Suprapubic skin (tissue), 4 donors: ENCODE data around the gene PROKR2. TPM values are rescaled to one million over a fixed set of nuclear protein-coding genes. Genes with fewer than 3 reads are reported as not detected.

Experiments used
- DNase-seq, 2 donors: peaks; one replicate each; pipeline ENCODE4 v3.0.0-alpha.2; 2019; ENCODE audit warnings: low spot score in 2 of 2
- H3K27ac ChIP-seq: fragments of 200-600 bp; sonication (generic); one replicate; pipeline ENCODE4 v1.5.1; 2019
- H3K27me3 ChIP-seq: fragments of 200-600 bp; sonication (generic); one replicate; pipeline ENCODE4 v1.5.1; 2019
- H3K36me3 ChIP-seq: fragments of 200-600 bp; sonication (generic); one replicate; pipeline ENCODE4 v1.5.1; 2019
- H3K4me1 ChIP-seq: fragments of 200-600 bp; sonication (generic); one replicate; pipeline ENCODE4 v1.5.1; 2019
- H3K4me3 ChIP-seq: fragments of 200-600 bp; sonication (generic); one replicate; pipeline ENCODE4 v1.5.1; 2019; ENCODE audit warnings: mild to moderate bottlenecking
- H3K9me3 ChIP-seq: fragments of 200-600 bp; sonication (generic); one replicate; pipeline ENCODE4 v1.5.1; 2019
- CTCF ChIP-seq, 2 donors: fragments of 200-600 bp in 1 of 2; fragments of 450-650 bp in 1 of 2; sonication (generic) in 1 of 2; IDR thresholded peaks; one replicate each; pipeline ENCODE4 v1.5.1; 2016 to 2019; ENCODE audit warnings: antibody characterized with exemption in 2 of 2, mild to moderate bottlenecking in 1 of 2, moderate library complexity in 1 of 2
- EP300 ChIP-seq: sonication (generic); formaldehyde crosslinking; IDR thresholded peaks from one replicate; pipeline ENCODE4 v1.6.1; 2017; ENCODE audit warnings: antibody characterized with exemption
- POLR2A ChIP-seq, 2 donors: fragments of 450-650 bp; IDR thresholded peaks; one replicate each; pipeline ENCODE4 v1.6.1; 2017; ENCODE audit warnings: antibody characterized with exemption in 2 of 2, mild to moderate bottlenecking in 2 of 2, moderate library complexity in 2 of 2
- POLR2AphosphoS5 ChIP-seq, 3 donors: sonication (generic); formaldehyde crosslinking; IDR thresholded peaks; one replicate each; pipeline ENCODE4 v1.6.1; 2017; ENCODE audit warnings: antibody characterized with exemption in 3 of 3
- WGBS: methylation state at CpG from one replicate; pipeline ENCODE4 v1.1.5; 2018; 5-methylcytosine and 5-hydroxymethylcytosine counted together
- total RNA-seq, 4 donors: library from RNA; depleted of rRNA; stranded (reverse); fragments of >200 nt; gene quantifications; one replicate each; pipeline ENCODE4 v1.1.0, GENCODE V29; 2016

PROKR2 gene
- total RNA-seq, 4 donors from 2014 or later = not detected

GRCh38 chr20:5357946-5358345 lies 41.2 kb upstream of the PROKR2 start:
- WGBS = 87% methylated on average over 2 of the region's 2 CpGs
- no peaks in the 10 kb centered on the region for H3K4me1 ChIP-seq
- H3K4me3 ChIP-seq = no peak overlapping the region
- no peak overlapping the region for H3K27ac ChIP-seq
- no peaks in the 10 kb centered on the region for H3K27me3 ChIP-seq
- H3K9me3 ChIP-seq = no peaks in the 10 kb centered on the region
- TF ChIP-seq POLR2A (IDR thresholded peaks at IDR 0.05) (no peak), EP300 (no peak), CTCF (IDR thresholded peaks at IDR 0.05) (no peak), POLR2AphosphoS5 (IDR thresholded peaks at IDR 0.05) (no peak)
- H3K36me3 ChIP-seq = no peaks in the 10 kb centered on the region
- DNase-seq = no peak

- Histone ChIP-seq H3K4me1 (no peaks in the 10 kb centered on the region), H3K4me3 (no peak overlapping the region), H3K36me3 (no peaks in the 10 kb centered on the region), H3K27ac (no peak overlapping the region), H3K27me3 (no peaks in the 10 kb centered on the region), H3K9me3 (no peaks in the 10 kb centered on the region)
- TF ChIP-seq CTCF (IDR thresholded peaks at IDR 0.05) (no peak), POLR2A (IDR thresholded peaks at IDR 0.05) (no peak), EP300 (no peak)
- no peak for DNase-seq
- WGBS = 77% methylated on average over 4 of the region's 4 CpGs
Measured at GRCh38 chr20:5356941-5357340, 40.2 kb upstream of the PROKR2 start.

GRCh38 chr20:5354901-5355300 lies 38.1 kb upstream of the PROKR2 start:
- WGBS = 92% methylated on average over 2 of the region's 2 CpGs
- no peaks in the 10 kb centered on the region for H3K36me3 ChIP-seq
- no peak for DNase-seq
- H3K4me1 ChIP-seq = no peaks in the 10 kb centered on the region
- no peaks in the 10 kb centered on the region for H3K27me3 ChIP-seq
- TF ChIP-seq POLR2A (IDR thresholded peaks at IDR 0.05) (no peak), POLR2AphosphoS5 (IDR thresholded peaks at IDR 0.05) (no peak), CTCF (IDR thresholded peaks at IDR 0.05) (no peak), EP300 (no peak)
- no peak overlapping the region for H3K27ac ChIP-seq
- H3K4me3 ChIP-seq = no peak overlapping the region
- no peaks in the 10 kb centered on the region for H3K9me3 ChIP-seq

GRCh38 chr20:5353624-5354496 lies 37.1 kb upstream of the PROKR2 start:
- 64% methylated on average over 4 of the region's 4 CpGs for WGBS
- no peak for TF ChIP-seq EP300
- no peak for TF ChIP-seq POLR2A (IDR thresholded peaks at IDR 0.05)
- TF ChIP-seq POLR2AphosphoS5 (IDR thresholded peaks at IDR 0.05) = no peak
- no peak for TF ChIP-seq CTCF (IDR thresholded peaks at IDR 0.05)
- H3K9me3 ChIP-seq = no peaks in the 10 kb centered on the region
- no peaks in the 10 kb centered on the region for H3K36me3 ChIP-seq
- DNase-seq = no peak
- H3K4me3 ChIP-seq = no peak overlapping the region
- H3K27me3 ChIP-seq = no peaks in the 10 kb centered on the region
- H3K27ac ChIP-seq = no peak overlapping the region
- no peaks in the 10 kb centered on the region for H3K4me1 ChIP-seq

- Histone ChIP-seq H3K27ac (no peak overlapping the region), H3K36me3 (no peaks in the 10 kb centered on the region), H3K27me3 (no peaks in the 10 kb centered on the region), H3K4me3 (no peak overlapping the region), H3K9me3 (no peaks in the 10 kb centered on the region), H3K4me1 (no peaks in the 10 kb centered on the region)
- WGBS = 91% methylated on average over 4 of the region's 4 CpGs
- DNase-seq = no peak
- TF ChIP-seq POLR2AphosphoS5 (IDR thresholded peaks at IDR 0.05) = no peak
- no peak for TF ChIP-seq CTCF (IDR thresholded peaks at IDR 0.05)
- no peak for TF ChIP-seq POLR2A (IDR thresholded peaks at IDR 0.05)
- TF ChIP-seq EP300 = no peak
Measured at GRCh38 chr20:5349448-5349847, 32.7 kb upstream of the PROKR2 start.
